Measurements from ENCODE around the gene SPEG. TPM values are rescaled to one million over a fixed set of nuclear protein-coding genes. Genes with fewer than 3 reads are reported as not detected.

Gene SPEG
- total and polyA plus RNA-seq, 2 donors (not counting 3 experiments of a cell fraction or from before 2014, with no cell fraction given): 0.84 to 3.5 TPM

DNA sequence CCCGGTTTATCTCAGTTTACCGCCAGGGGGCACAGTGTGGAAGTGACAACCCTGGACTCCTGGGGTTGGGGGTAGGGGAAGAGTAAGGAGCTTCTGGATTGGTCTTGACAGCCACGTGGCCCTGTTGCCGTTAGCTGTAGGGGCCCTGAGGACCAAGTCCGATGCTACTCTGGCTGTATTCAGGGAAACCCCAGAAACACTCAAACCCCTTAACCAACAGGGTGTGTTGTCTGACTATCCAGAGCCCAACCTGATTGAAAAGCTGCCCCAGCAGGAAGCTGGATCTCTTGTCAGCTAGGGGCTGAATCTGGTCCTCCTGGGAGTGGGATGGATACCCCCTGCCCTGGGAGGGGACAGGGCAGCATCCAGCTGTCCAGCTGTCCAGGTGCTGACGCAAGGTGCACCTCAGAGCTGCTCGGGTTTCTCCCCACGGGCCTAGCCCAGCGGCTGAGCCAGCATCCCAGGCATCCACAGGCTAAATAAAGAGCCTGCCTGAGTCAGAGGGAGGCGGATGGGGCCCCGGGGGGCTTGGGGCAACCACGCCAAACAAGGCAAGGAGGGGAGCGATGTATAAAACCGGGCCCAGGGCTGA, 61.0 kb downstream of the SPEG start:
- intact Hi-C loops (cut with micrococcal nuclease): loop anchor here (1.0 to 2.0 kb wide), 2 partner anchors 13 to 35 kb away; no protein-coding TSS in a partner anchor
- Histone ChIP-seq H4K20me1 (replicated peaks; ENCODE audit: control insufficient read depth, extremely low read depth, insufficient read depth, low read length) (no peaks in the 10 kb centered on the region), H3K4me2 (ENCODE audit: insufficient read depth, low read length) (no peak overlapping the region), H3K4me3 (replicated peaks in 1 of 3; ENCODE audit: insufficient read depth in 1 of 3, low read depth in 1 of 3, low read length in 3 of 3) (no peak overlapping the region), H3K9ac (replicated peaks; ENCODE audit: extremely low read depth, insufficient read depth, low read length) (no peak overlapping the region), H2AFZ (ENCODE audit: low read depth, low read length) (no peak overlapping the region), H3K27me3 (ENCODE audit: control insufficient read depth in 2 of 2, insufficient read depth in 2 of 2, low read length in 2 of 2) (peaks cover 33 to 36% of the 10 kb centered on the region in 2 experiments), H3K79me2 (ENCODE audit: control insufficient read depth, insufficient read depth, low read length) (no peaks in the 10 kb centered on the region), H3K27ac (ENCODE audit: insufficient read depth, low read depth, low read length) (no peak overlapping the region), H3K36me3 (ENCODE audit: control insufficient read depth in 2 of 2, extremely low read depth in 1 of 2, insufficient read depth in 2 of 2, low read length in 2 of 2) (no peaks in the 10 kb centered on the region), H3K9me1 (replicated peaks; ENCODE audit: control insufficient read depth, extremely low read depth, insufficient read depth, low read length) (no peaks in the 10 kb centered on the region), H3K4me1 (ENCODE audit: control insufficient read depth, extremely low read depth, insufficient read depth, low read length) (peaks cover 12% of the 10 kb centered on the region), H3K9me3 (replicated peaks; ENCODE audit: control insufficient read depth, insufficient read depth, low read length) (no peaks in the 10 kb centered on the region)
- DNase-seq (ENCODE audit: low read depth, low spot score) (peak; percentile 59), FAIRE-seq (peak; percentile 76)
- POLR2A ChIA-PET: interaction anchor here (0.6 to 1.0 kb wide), 2 partner anchors 33 to 34 kb away, joined by 4 to 8 read pairs; no protein-coding TSS in a partner anchor
- no peak for TF ChIP-seq FOS (IDR thresholded peaks at IDR 0.05; ENCODE audit: borderline replicate concordance, insufficient read depth, low read length)
- TF ChIP-seq, protein P1, sequence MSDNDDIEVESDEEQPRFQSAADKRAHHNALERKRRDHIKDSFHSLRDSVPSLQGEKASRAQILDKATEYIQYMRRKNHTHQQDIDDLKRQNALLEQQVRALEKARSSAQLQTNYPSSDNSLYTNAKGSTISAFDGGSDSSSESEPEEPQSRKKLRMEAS (IDR thresholded peaks at IDR 0.05; ENCODE audit: insufficient read depth, insufficient read length): peak; percentile 69
- TF ChIP-seq, protein P2, sequence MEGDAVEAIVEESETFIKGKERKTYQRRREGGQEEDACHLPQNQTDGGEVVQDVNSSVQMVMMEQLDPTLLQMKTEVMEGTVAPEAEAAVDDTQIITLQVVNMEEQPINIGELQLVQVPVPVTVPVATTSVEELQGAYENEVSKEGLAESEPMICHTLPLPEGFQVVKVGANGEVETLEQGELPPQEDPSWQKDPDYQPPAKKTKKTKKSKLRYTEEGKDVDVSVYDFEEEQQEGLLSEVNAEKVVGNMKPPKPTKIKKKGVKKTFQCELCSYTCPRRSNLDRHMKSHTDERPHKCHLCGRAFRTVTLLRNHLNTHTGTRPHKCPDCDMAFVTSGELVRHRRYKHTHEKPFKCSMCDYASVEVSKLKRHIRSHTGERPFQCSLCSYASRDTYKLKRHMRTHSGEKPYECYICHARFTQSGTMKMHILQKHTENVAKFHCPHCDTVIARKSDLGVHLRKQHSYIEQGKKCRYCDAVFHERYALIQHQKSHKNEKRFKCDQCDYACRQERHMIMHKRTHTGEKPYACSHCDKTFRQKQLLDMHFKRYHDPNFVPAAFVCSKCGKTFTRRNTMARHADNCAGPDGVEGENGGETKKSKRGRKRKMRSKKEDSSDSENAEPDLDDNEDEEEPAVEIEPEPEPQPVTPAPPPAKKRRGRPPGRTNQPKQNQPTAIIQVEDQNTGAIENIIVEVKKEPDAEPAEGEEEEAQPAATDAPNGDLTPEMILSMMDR (IDR thresholded peaks at IDR 0.05; ENCODE audit: extremely low read depth in 1 of 2, insufficient read depth in 1 of 2, low read depth in 1 of 2, low read length in 2 of 2): peak; percentile 57 to 59
- CTCF ChIA-PET: interaction anchor here (0.5 to 19.9 kb wide), 46 partner anchors 8 to 466 kb away, joined by 3 to 731 read pairs (median 5); partner anchors contain the start of genes ASIC4, CHPF, DNPEP and OBSL1
- no TSS peak for BruUV-seq (replicated peaks)
- dilution Hi-C loops (cut with MboI; ENCODE audit: extremely low pct_ligation_motif_present, low sequenced_read_pairs): no loop called here
